Spleen (tissue), 7 donors: ENCODE measurements around the gene RNF214.

ENCODE experiments used
- POLR2AphosphoS5 ChIP-seq, 3 donors: sonication (generic); formaldehyde crosslinking; IDR thresholded peaks; one replicate each; pipeline ENCODE4 v1.5.1; 2017; ENCODE audit warnings: antibody characterized with exemption in 3 of 3
- TF ChIP-seq, protein P1 (sequence below), 11 experiments: fragments of 200-600 bp in 7 of 11; fragments of 450-650 bp in 4 of 11; sonication (generic) in 4 of 11; IDR thresholded peaks in 8 of 11; conservative IDR thresholded peaks in 3 of 11; 1 replicate in 7 of 11; 2 replicates in 4 of 11; pipeline versions ENCODE4 v1.4.0 to v1.8.0; 2016 to 2021; ENCODE audit warnings: antibody characterized with exemption in 11 of 11, inconsistent platforms in 4 of 11, mild to moderate bottlenecking in 1 of 11
- donor health status: DM: no; HTN: no; CAD: no; lungs with moderate emphysema.
- donor health status: DM: no; HTN: no; CAD: no.
- donor health status: DM: no; HTN: no; CAD: no.

DNA sequence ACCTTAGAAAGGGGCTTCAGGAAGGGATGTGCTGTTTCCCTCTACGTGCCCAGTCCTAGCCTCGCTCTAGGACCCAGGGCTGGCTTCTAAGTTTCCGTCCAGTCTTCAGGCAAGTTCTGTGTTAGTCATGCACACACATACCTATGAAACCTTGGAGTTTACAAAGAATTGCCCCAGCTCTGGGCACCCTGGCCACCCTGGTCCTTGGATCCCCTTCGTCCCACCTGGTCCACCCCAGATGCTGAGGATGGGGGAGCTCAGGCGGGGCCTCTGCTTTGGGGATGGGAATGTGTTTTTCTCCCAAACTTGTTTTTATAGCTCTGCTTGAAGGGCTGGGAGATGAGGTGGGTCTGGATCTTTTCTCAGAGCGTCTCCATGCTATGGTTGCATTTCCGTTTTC is 35.5 kb upstream of the RNF214 start:
- peak in 1 of 3 donors; percentile 3 for TF ChIP-seq POLR2AphosphoS5 (IDR thresholded peaks at IDR 0.05)
- TF ChIP-seq, protein P1, sequence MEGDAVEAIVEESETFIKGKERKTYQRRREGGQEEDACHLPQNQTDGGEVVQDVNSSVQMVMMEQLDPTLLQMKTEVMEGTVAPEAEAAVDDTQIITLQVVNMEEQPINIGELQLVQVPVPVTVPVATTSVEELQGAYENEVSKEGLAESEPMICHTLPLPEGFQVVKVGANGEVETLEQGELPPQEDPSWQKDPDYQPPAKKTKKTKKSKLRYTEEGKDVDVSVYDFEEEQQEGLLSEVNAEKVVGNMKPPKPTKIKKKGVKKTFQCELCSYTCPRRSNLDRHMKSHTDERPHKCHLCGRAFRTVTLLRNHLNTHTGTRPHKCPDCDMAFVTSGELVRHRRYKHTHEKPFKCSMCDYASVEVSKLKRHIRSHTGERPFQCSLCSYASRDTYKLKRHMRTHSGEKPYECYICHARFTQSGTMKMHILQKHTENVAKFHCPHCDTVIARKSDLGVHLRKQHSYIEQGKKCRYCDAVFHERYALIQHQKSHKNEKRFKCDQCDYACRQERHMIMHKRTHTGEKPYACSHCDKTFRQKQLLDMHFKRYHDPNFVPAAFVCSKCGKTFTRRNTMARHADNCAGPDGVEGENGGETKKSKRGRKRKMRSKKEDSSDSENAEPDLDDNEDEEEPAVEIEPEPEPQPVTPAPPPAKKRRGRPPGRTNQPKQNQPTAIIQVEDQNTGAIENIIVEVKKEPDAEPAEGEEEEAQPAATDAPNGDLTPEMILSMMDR (IDR thresholded peaks at IDR 0.05 in 8 of 11, conservative IDR thresholded peaks at IDR 0.05 in 3 of 11): no peak
